ENCODE results near the gene RFPL4AL1. TPM values are rescaled to one million over a fixed set of nuclear protein-coding genes. Genes with fewer than 3 reads are reported as not detected.

RFPL4AL1 gene
- total and polyA plus RNA-seq, 9 of the 15 experiments (the other 6 are each of a cell fraction or from before 2014, with no cell fraction given), result 0.18 to 0.21 TPM; not detected in 7

DNA sequence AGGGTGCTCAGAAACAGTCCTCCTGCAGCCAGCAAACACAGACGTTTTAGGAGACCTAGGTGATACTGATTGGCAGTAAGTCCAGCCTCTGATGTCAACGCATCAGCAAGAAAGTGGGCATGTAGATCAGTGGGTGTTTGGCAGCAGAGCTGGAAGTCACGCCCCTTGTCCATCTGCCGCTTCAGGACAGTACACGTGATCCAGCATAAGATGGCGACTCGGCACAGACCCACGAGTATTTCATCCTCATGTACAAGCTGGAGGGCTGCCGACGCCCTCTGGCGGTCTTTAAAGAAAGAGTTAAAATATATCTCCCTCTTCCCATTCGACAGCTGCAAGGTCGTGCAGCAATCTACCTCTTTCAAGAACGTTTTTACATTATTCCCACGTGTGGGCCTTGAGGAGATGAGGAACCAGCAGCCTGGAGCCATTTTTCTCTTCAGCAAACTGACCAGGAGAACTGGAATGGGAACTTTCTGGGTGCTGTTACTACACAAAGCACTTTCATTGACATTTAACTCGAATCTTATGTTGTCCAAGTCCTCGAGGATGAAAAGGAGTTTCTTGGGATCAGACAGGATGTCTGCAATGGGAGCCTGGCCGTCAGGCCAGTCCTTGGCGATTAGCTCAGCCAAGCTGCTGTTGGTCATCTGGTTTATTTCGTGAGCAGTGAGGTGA is 40.6 kb downstream of the RFPL4AL1 start (continued):
- TF ChIP-seq POLR2H (tag; IDR thresholded peaks at IDR 0.05; ENCODE audit: low read depth), result no peak
- TF ChIP-seq ZBTB34 (CRISPR knock-in tag; IDR thresholded peaks at IDR 0.05), result no peak
- TF ChIP-seq TAF7 (tag; IDR thresholded peaks at IDR 0.05), result no peak
- TF ChIP-seq FOXP1 (CRISPR knock-in tag; IDR thresholded peaks at IDR 0.05), result no peak
- TF ChIP-seq CBX8 (IDR thresholded peaks at IDR 0.05; ENCODE audit: borderline replicate concordance, extremely low read depth, low read depth, low read length, poor library complexity, severe bottlenecking), result no peak
- TF ChIP-seq TRIM24 (IDR thresholded peaks at IDR 0.05), result no peak
- TF ChIP-seq EP400 (IDR thresholded peaks at IDR 0.05), result peak; percentile 77
- no peak for TF ChIP-seq GTF2A2 (tag; IDR thresholded peaks at IDR 0.05)
- peak; percentile 96 for TF ChIP-seq MYC (IDR thresholded peaks at IDR 0.05; ENCODE audit: low read depth, low read length)
- TF ChIP-seq MYC (CRISPR knock-in tag; IDR thresholded peaks at IDR 0.05; ENCODE audit: borderline replicate concordance, low read depth), result no peak
- no peak for TF ChIP-seq SMARCA4 (IDR thresholded peaks at IDR 0.05)
- TF ChIP-seq HNRNPUL1 (IDR thresholded peaks at IDR 0.05; ENCODE audit: low read length), result no peak
- no peak for TF ChIP-seq TARDBP (IDR thresholded peaks at IDR 0.05)
- TF ChIP-seq RNF2 (IDR thresholded peaks at IDR 0.05), result no peak
- no peak for TF ChIP-seq ZBTB8A (IDR thresholded peaks at IDR 0.05; ENCODE audit: partially characterized antibody)
- no peak for TF ChIP-seq ZNF12 (CRISPR knock-in tag; IDR thresholded peaks at IDR 0.05)
- TF ChIP-seq PHB (CRISPR knock-in tag; IDR thresholded peaks at IDR 0.05), result no peak
- TF ChIP-seq, protein P1, sequence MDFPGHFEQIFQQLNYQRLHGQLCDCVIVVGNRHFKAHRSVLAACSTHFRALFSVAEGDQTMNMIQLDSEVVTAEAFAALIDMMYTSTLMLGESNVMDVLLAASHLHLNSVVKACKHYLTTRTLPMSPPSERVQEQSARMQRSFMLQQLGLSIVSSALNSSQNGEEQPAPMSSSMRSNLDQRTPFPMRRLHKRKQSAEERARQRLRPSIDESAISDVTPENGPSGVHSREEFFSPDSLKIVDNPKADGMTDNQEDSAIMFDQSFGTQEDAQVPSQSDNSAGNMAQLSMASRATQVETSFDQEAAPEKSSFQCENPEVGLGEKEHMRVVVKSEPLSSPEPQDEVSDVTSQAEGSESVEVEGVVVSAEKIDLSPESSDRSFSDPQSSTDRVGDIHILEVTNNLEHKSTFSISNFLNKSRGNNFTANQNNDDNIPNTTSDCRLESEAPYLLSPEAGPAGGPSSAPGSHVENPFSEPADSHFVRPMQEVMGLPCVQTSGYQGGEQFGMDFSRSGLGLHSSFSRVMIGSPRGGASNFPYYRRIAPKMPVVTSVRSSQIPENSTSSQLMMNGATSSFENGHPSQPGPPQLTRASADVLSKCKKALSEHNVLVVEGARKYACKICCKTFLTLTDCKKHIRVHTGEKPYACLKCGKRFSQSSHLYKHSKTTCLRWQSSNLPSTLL (IDR thresholded peaks at IDR 0.05), result no peak
- no peak for TF ChIP-seq U2AF1 (optimal IDR thresholded peaks at IDR 0.05; ENCODE audit: low read depth, low read length)
- no peak for TF ChIP-seq HMGN3 (IDR thresholded peaks at IDR 0.05; ENCODE audit: borderline replicate concordance, extremely low read depth, insufficient read length, low read depth, low read length)
- no peak for TF ChIP-seq SAFB (IDR thresholded peaks at IDR 0.05; ENCODE audit: borderline replicate concordance, low read depth, low read length)
- no peak for TF ChIP-seq NCOR1 (IDR thresholded peaks at IDR 0.05)
- TF ChIP-seq, protein P2, sequence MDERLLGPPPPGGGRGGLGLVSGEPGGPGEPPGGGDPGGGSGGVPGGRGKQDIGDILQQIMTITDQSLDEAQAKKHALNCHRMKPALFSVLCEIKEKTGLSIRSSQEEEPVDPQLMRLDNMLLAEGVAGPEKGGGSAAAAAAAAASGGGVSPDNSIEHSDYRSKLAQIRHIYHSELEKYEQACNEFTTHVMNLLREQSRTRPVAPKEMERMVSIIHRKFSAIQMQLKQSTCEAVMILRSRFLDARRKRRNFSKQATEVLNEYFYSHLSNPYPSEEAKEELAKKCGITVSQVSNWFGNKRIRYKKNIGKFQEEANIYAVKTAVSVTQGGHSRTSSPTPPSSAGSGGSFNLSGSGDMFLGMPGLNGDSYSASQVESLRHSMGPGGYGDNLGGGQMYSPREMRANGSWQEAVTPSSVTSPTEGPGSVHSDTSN (CRISPR knock-in tag; IDR thresholded peaks at IDR 0.05; ENCODE audit: low read depth), result no peak
- TF ChIP-seq, protein P2 (tag; conservative IDR thresholded peaks at IDR 0.05; ENCODE audit: low read depth), result no peak
